Effector CD8-positive, alpha-beta T cell (primary cell): ENCODE measurements around the gene GNB2.
A peak's percentile ranks its signal among the peaks of the same experiment; 100 is the strongest.
"Not testable (repeated sequence)": the region's sequence is repeated elsewhere in the genome, so short reads cannot be mapped to it uniquely, and the experiment has no call there.

ENCODE experiments used
- DNase-seq: peaks from one replicate; lab custom pipeline; 2025; lab: John Stamatoyannopoulos, UW

GNB2 gene

GRCh38 chr7:100694098-100694745 is 20.7 kb downstream of the GNB2 start, which contains the start of gene GIGYF1:
Gene GIGYF1 (minus strand): TSS chr7:100694250. CDS start chr7:100688238, 6,012 bp downstream.
- DNase-seq = peak; percentile 63

GRCh38 chr7:100696123-100696521 is 22.6 kb downstream of the GNB2 start:
- no peak for DNase-seq

- no peak for DNase-seq
Observed at GRCh38 chr7:100699018-100699417, 25.5 kb downstream of the GNB2 start.

- DNase-seq = not testable (repeated sequence)
Observed at GRCh38 chr7:100701089-100701488, 27.5 kb downstream of the GNB2 start.

- peak; percentile 65 for DNase-seq
Observed at GRCh38 chr7:100705320-100705752, 31.8 kb downstream of the GNB2 start.

- DNase-seq = peak; percentile 99
Observed at GRCh38 chr7:100705753-100706671, 32.5 kb downstream of the GNB2 start, which contains the start of gene POP7. Gene POP7 (plus strand): TSS chr7:100706121. CDS start chr7:100706831, 710 bp downstream.

GRCh38 chr7:100706672-100707311 is 33.3 kb downstream of the GNB2 start:
- DNase-seq = no peak

GRCh38 chr7:100708395-100708794 is 34.9 kb downstream of the GNB2 start:
- DNase-seq = no peak

- no peak for DNase-seq
Observed at GRCh38 chr7:100710452-100710851, 36.9 kb downstream of the GNB2 start.

- no peak for DNase-seq
Observed at GRCh38 chr7:100711369-100711768, 37.8 kb downstream of the GNB2 start.

GRCh38 chr7:100714725-100715124 is 41.2 kb downstream of the GNB2 start:
- no peak for DNase-seq

GRCh38 chr7:100717073-100717472 is 43.5 kb downstream of the GNB2 start:
- not testable (repeated sequence) for DNase-seq

GRCh38 chr7:100719523-100720278 is 46.2 kb downstream of the GNB2 start:
- DNase-seq = no peak

GRCh38 chr7:100720279-100720670 is 46.7 kb downstream of the GNB2 start, which contains the start of gene EPO:
Gene EPO (plus strand): TSS chr7:100720468. CDS start chr7:100720981, 513 bp downstream.
- no peak for DNase-seq

GRCh38 chr7:100720671-100721504 is 47.3 kb downstream of the GNB2 start:
- DNase-seq = no peak

GRCh38 chr7:100721505-100721812 is 47.9 kb downstream of the GNB2 start:
- no peak for DNase-seq

- no peak for DNase-seq
Observed at GRCh38 chr7:100722480-100723212, 49.1 kb downstream of the GNB2 start.

- no peak for DNase-seq
Observed at GRCh38 chr7:100723732-100724275, 50.3 kb downstream of the GNB2 start.

GRCh38 chr7:100724364-100724763 is 50.8 kb downstream of the GNB2 start:
- DNase-seq = not testable (repeated sequence)
